Stomach (tissue), 9 donors: ENCODE measurements around the gene INVS. TPM values are rescaled to one million over a fixed set of nuclear protein-coding genes. Genes with fewer than 3 reads are reported as not detected.
A peak's percentile ranks its signal among the peaks of the same experiment; 100 is the strongest.
"Not testable (repeated sequence)": the region's sequence is repeated elsewhere in the genome, so short reads cannot be mapped to it uniquely, and the experiment has no call there.

Experiments used
- DNase-seq, 2 donors: peaks; one replicate each; pipeline versions ENCODE4 v3.0.0 to v3.0.0-alpha.2; 2013 to 2019
- H3K27ac ChIP-seq, 5 donors: fragments of 200-600 bp in 4 of 5; sonication (generic) in 4 of 5; one replicate each; pipeline ENCODE4 v1.5.1; 2013 to 2019; ENCODE audit warnings: mild to moderate bottlenecking in 1 of 5, moderate library complexity in 1 of 5
- H3K27me3 ChIP-seq, 3 donors: fragments of 200-600 bp; sonication (generic); one replicate each; pipeline ENCODE4 v1.5.1; 2017 to 2019; ENCODE audit warnings: mixed run types in 1 of 3
- H3K36me3 ChIP-seq, 4 donors: fragments of 200-600 bp; sonication (generic); 1 replicate in 3 of 4; 2 replicates in 1 of 4; pipeline ENCODE4 v1.5.1; 2016 to 2019
- H3K4me1 ChIP-seq, 4 donors: fragments of 200-600 bp; sonication (generic); one replicate each; pipeline ENCODE4 v1.5.1; 2016 to 2019
- H3K4me3 ChIP-seq, 4 donors: fragments of 200-600 bp; sonication (generic) in 3 of 4; one replicate each; pipeline ENCODE4 v1.5.1; 2016 to 2019; ENCODE audit warnings: mild to moderate bottlenecking in 1 of 4
- H3K9me3 ChIP-seq, 4 donors: fragments of 200-600 bp; sonication (generic); one replicate each; pipeline ENCODE4 v1.5.1; 2016 to 2019
- EP300 ChIP-seq: sonication (generic); formaldehyde crosslinking; IDR thresholded peaks from one replicate; pipeline ENCODE4 v1.6.1; 2017; ENCODE audit warnings: antibody characterized with exemption
- POLR2A ChIP-seq, 4 donors: fragments of 450-650 bp; IDR thresholded peaks; one replicate each; pipeline ENCODE4 v1.6.1; 2016; ENCODE audit warnings: antibody characterized with exemption in 4 of 4, control low read depth in 2 of 4, mild to moderate bottlenecking in 1 of 4, moderate library complexity in 1 of 4
- POLR2AphosphoS5 ChIP-seq, 3 donors: sonication (generic); formaldehyde crosslinking; IDR thresholded peaks; one replicate each; pipeline ENCODE4 v1.6.1; 2016; ENCODE audit warnings: antibody characterized with exemption in 3 of 3
- WGBS, 5 donors: extraction: QIAGEN DNeasy Blood & Tissue Kit in 3 of 5; methylation state at CpG; one replicate each; pipeline versions ENCODE4 v1.1.5 to v1.1.7; 2013 to 2018; 5-methylcytosine and 5-hydroxymethylcytosine counted together
- intact Hi-C: fragments of 100-400 bp; cut with DNase I; formaldehyde crosslinking; loops from one replicate; pipeline ENCODE4 v1.15.1; 2023; ENCODE audit warnings: low total_unique reads
- polyA plus RNA-seq, 3 donors: library from polyadenylated mRNA; stranded (reverse); fragments of 200-250 nt; gene quantifications; one replicate each; pipeline ENCODE4 v1.2.3, GENCODE V29; 2013
- total RNA-seq, 5 donors: library from RNA; depleted of rRNA; stranded (reverse); fragments of >200 nt; gene quantifications; one replicate each; pipeline versions ENCODE4 v1.1.0 to v1.2.3, GENCODE V29; 2014 to 2016
- TF ChIP-seq, protein P1 (sequence below), 7 experiments: fragments of 450-650 bp in 4 of 7; fragments of 200-600 bp in 3 of 7; sonication (generic) in 3 of 7; IDR thresholded peaks; one replicate each; pipeline ENCODE4 v1.5.1; 2016 to 2019; ENCODE audit warnings: antibody characterized with exemption in 7 of 7, control low read depth in 2 of 7, mild to moderate bottlenecking in 1 of 7
- donor health status: healthy with polysubstance abuse.
- donor health status: Bipolar disorder and iron deficiency.
- donor health status: healthy.

The INVS gene
- total and polyA plus RNA-seq, 8 donors = 3.1 to 54.5 (median 16.7) TPM

DNA sequence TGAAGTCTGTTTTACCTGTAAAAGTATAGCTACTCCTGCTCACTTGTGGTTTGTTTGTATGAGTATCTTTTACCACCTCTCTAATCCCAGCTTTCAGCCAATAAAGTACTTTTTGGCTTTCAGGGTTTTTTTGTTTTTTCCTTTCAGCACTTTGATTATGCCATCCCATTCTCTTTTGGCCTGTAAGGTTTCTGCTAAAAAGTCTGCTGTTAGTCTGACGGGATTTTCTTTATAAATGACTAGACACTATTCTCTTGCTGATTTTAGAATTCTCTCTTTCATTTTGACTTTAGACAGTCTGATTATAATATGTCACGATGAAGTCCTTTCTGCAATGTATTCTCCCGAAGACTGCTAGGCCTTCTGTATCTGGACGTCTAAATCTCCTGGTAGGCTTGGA is 216.5 kb downstream of the INVS start:
- Histone ChIP-seq H3K4me3 (no peak overlapping the region), H3K27ac (no peak overlapping the region), H3K36me3 (peaks cover 0 to 53% (median 46%) of the 10 kb centered on the region in 4 donors), H3K27me3 (no peaks in the 10 kb centered on the region), H3K4me1 (no peaks in the 10 kb centered on the region), H3K9me3 (no peaks in the 10 kb centered on the region)
- DNase-seq = no peak
- WGBS, 5 donors = 82 to 97% (median 94%) methylated on average over 4 of the region's 4 CpGs
- intact Hi-C loops = no loop called here
- TF ChIP-seq POLR2A (IDR thresholded peaks at IDR 0.05) = no peak
- TF ChIP-seq EP300 = no peak
- no peak for TF ChIP-seq POLR2AphosphoS5 (IDR thresholded peaks at IDR 0.05)
- TF ChIP-seq, protein P1, sequence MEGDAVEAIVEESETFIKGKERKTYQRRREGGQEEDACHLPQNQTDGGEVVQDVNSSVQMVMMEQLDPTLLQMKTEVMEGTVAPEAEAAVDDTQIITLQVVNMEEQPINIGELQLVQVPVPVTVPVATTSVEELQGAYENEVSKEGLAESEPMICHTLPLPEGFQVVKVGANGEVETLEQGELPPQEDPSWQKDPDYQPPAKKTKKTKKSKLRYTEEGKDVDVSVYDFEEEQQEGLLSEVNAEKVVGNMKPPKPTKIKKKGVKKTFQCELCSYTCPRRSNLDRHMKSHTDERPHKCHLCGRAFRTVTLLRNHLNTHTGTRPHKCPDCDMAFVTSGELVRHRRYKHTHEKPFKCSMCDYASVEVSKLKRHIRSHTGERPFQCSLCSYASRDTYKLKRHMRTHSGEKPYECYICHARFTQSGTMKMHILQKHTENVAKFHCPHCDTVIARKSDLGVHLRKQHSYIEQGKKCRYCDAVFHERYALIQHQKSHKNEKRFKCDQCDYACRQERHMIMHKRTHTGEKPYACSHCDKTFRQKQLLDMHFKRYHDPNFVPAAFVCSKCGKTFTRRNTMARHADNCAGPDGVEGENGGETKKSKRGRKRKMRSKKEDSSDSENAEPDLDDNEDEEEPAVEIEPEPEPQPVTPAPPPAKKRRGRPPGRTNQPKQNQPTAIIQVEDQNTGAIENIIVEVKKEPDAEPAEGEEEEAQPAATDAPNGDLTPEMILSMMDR (IDR thresholded peaks at IDR 0.05) = no peak

GRCh38 chr9:100317706-100318105 is 218.7 kb downstream of the INVS start:
- 69 to 86% (median 81%) methylated on average over 1 of the region's 1 CpG for WGBS, 5 donors
- Histone ChIP-seq H3K36me3 (peaks cover 0 to 53% (median 45%) of the 10 kb centered on the region in 4 donors), H3K4me3 (no peak overlapping the region), H3K4me1 (no peaks in the 10 kb centered on the region), H3K27ac (no peak overlapping the region), H3K27me3 (no peaks in the 10 kb centered on the region), H3K9me3 (no peaks in the 10 kb centered on the region)
- TF ChIP-seq POLR2AphosphoS5 (IDR thresholded peaks at IDR 0.05) (no peak), EP300 (no peak), POLR2A (IDR thresholded peaks at IDR 0.05) (no peak)
- TF ChIP-seq, protein P1 (IDR thresholded peaks at IDR 0.05) = no peak
- intact Hi-C loops = no loop called here
- no peak for DNase-seq

- DNase-seq = peak; percentile 38 to 70
- intact Hi-C loops = no loop called here
Observed at GRCh38 chr9:100322954-100323536, 224.0 kb downstream of the INVS start.

GRCh38 chr9:100324594-100325200 is 225.7 kb downstream of the INVS start:
- TF ChIP-seq EP300 = no peak
- TF ChIP-seq, protein P1 (IDR thresholded peaks at IDR 0.05) = peak in 3 of 7 experiments; percentile 28 to 40 (median 36)
- no peak for TF ChIP-seq POLR2A (IDR thresholded peaks at IDR 0.05)
- H3K36me3 ChIP-seq = peaks cover 0 to 62% (median 47%) of the 10 kb centered on the region in 4 donors
- DNase-seq = peak in 1 of 2 donors; percentile 60

More at GRCh38 chr9:100322954-100323536, 224.0 kb downstream of the INVS start:
- peaks cover 0 to 7% (median 0%) of the 10 kb centered on the region in 4 donors for H3K4me1 ChIP-seq
- no peak overlapping the region for H3K4me3 ChIP-seq
- WGBS, 5 donors = 68 to 84% (median 78%) methylated on average over 3 of the region's 3 CpGs
- TF ChIP-seq POLR2AphosphoS5 (IDR thresholded peaks at IDR 0.05) = no peak
- TF ChIP-seq POLR2A (IDR thresholded peaks at IDR 0.05) = no peak
- TF ChIP-seq EP300 = no peak
- TF ChIP-seq, protein P1 (IDR thresholded peaks at IDR 0.05) = peak in 4 of 7 experiments; percentile 40 to 73 (median 49)
- H3K27me3 ChIP-seq = no peaks in the 10 kb centered on the region
- H3K27ac ChIP-seq = no peak overlapping the region
- H3K36me3 ChIP-seq = peaks cover 0 to 65% (median 57%) of the 10 kb centered on the region in 4 donors
- H3K9me3 ChIP-seq = no peaks in the 10 kb centered on the region

DNA sequence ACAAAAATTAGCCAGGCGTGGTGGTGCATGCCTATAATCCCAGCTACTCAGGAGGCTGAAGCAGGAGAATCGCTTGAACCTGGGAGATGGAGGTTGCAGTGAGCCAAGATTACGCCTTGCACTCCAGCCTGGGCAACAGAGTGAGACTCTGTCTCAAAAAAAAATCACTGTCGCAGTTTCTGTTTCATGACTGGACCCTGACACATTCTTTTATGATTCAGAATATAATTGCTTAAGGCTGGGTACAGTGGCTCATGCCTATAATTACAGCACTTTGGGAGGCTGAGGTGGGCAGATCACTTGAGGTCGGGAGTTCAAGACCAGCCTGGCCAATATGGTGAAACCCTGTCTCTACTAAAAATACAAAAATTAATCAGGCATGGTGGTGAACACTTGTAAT is 239.7 kb downstream of the INVS start:
- H3K4me3 ChIP-seq, H3K27ac ChIP-seq, H3K9me3 ChIP-seq, intact Hi-C loops, H3K27me3 ChIP-seq, H3K4me1 ChIP-seq, DNase-seq: not testable (repeated sequence)
- peaks cover 3 to 18% (median 15%) of the 10 kb centered on the region in 4 donors for H3K36me3 ChIP-seq
- WGBS, 5 donors = 96 to 100% (median 98%) methylated on average over 5 of the region's 5 CpGs

More at GRCh38 chr9:100324594-100325200, 225.7 kb downstream of the INVS start:
- intact Hi-C loops = no loop called here
- Histone ChIP-seq H3K27ac (no peak overlapping the region), H3K4me3 (no peak overlapping the region), H3K4me1 (peaks cover 0 to 7% (median 0%) of the 10 kb centered on the region in 4 donors), H3K27me3 (no peaks in the 10 kb centered on the region), H3K9me3 (no peaks in the 10 kb centered on the region)
- 53 to 63% (median 55%) methylated on average over 4 of the region's 4 CpGs for WGBS, 5 donors
